DND-41 (cell line): ENCODE data around the gene FAM131C.

Source experiments
- ATAC-seq: fragments of 200-7000 bp; cut with Tn5 transposase; 3 replicates; pipeline ENCODE4 v1.9.1; 2021; ENCODE audit warnings: low read depth; ENCODE audit not compliant: insufficient read depth
- DNase-seq: peaks from one replicate; pipeline ENCODE4 v3.0.0-alpha.2; 2020
- H2AFZ ChIP-seq: 2 replicates; pipeline ENCODE4 v1.6.0; 2012; ENCODE audit warnings: low read depth, low read length
- H3K27ac ChIP-seq: 2 replicates; pipeline ENCODE4 v1.5.1; 2012; ENCODE audit warnings: low read length, inconsistent platforms
- H3K27me3 ChIP-seq: fragments of 200-600 bp; sonication (generic); 2 replicates; pipeline ENCODE4 v1.6.0; 2012; ENCODE audit warnings: low read length, mild to moderate bottlenecking, inconsistent platforms; ENCODE audit not compliant: insufficient read depth, poor library complexity
- H3K36me3 ChIP-seq: 2 replicates; pipeline ENCODE4 v1.5.1; 2012; ENCODE audit warnings: low read length, inconsistent platforms; ENCODE audit not compliant: insufficient read depth
- H3K4me1 ChIP-seq: 2 replicates; pipeline ENCODE4 v1.5.1; 2012; ENCODE audit warnings: mild to moderate bottlenecking, low read length; ENCODE audit not compliant: insufficient read depth
- H3K4me2 ChIP-seq: 2 replicates; pipeline ENCODE4 v1.6.0; 2012; ENCODE audit warnings: mild to moderate bottlenecking, moderate library complexity, low read length, inconsistent platforms; ENCODE audit not compliant: insufficient read depth
- H3K4me3 ChIP-seq, 2 experiments: fragments of 200-600 bp in 1 of 2; shearing (Covaris generic) in 1 of 2; 2 replicates each; pipeline ENCODE4 v1.5.1; 2012 to 2016; ENCODE audit warnings: inconsistent platforms in 2 of 2, low read length in 2 of 2, mild to moderate bottlenecking in 2 of 2, low read depth in 1 of 2, moderate library complexity in 1 of 2
- H3K79me2 ChIP-seq: 2 replicates; pipeline ENCODE4 v1.6.0; 2012; ENCODE audit warnings: low read length, inconsistent platforms; ENCODE audit not compliant: insufficient read depth
- H3K9ac ChIP-seq: 2 replicates; pipeline ENCODE4 v1.6.0; 2012; ENCODE audit warnings: low read depth, mild to moderate bottlenecking, inconsistent platforms, low read length, moderate library complexity
- H3K9me3 ChIP-seq: 2 replicates; pipeline ENCODE4 v1.5.1; 2012; ENCODE audit warnings: low read length, moderate library complexity, mild to moderate bottlenecking, inconsistent platforms; ENCODE audit not compliant: insufficient read depth, severe bottlenecking
- H4K20me1 ChIP-seq: 2 replicates; pipeline ENCODE4 v1.6.0; 2012; ENCODE audit warnings: low read length; ENCODE audit not compliant: insufficient read depth
- EZH2 ChIP-seq: IDR thresholded peaks from 3 replicates; pipeline ENCODE4 v1.6.1; 2012; ENCODE audit warnings: borderline replicate concordance, low read depth, mild to moderate bottlenecking, moderate library complexity, low read length, inconsistent platforms; ENCODE audit not compliant: severe bottlenecking
- TF ChIP-seq, protein P1 (sequence below): IDR thresholded peaks from 2 replicates; pipeline ENCODE4 v1.5.1; 2012; ENCODE audit warnings: borderline replicate concordance, low read length, moderate library complexity, mild to moderate bottlenecking; ENCODE audit not compliant: poor library complexity, severe bottlenecking; ENCODE audit errors: extremely low read depth

The FAM131C gene

GRCh38 chr1:16015491-16015890 is 58.0 kb downstream of the FAM131C start:
- H3K9me3 ChIP-seq, result no peaks in the 10 kb centered on the region
- H3K4me2 ChIP-seq, result no peak overlapping the region
- no peaks in the 10 kb centered on the region for H3K79me2 ChIP-seq
- TF ChIP-seq, protein P1, sequence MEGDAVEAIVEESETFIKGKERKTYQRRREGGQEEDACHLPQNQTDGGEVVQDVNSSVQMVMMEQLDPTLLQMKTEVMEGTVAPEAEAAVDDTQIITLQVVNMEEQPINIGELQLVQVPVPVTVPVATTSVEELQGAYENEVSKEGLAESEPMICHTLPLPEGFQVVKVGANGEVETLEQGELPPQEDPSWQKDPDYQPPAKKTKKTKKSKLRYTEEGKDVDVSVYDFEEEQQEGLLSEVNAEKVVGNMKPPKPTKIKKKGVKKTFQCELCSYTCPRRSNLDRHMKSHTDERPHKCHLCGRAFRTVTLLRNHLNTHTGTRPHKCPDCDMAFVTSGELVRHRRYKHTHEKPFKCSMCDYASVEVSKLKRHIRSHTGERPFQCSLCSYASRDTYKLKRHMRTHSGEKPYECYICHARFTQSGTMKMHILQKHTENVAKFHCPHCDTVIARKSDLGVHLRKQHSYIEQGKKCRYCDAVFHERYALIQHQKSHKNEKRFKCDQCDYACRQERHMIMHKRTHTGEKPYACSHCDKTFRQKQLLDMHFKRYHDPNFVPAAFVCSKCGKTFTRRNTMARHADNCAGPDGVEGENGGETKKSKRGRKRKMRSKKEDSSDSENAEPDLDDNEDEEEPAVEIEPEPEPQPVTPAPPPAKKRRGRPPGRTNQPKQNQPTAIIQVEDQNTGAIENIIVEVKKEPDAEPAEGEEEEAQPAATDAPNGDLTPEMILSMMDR, result no peak
- TF ChIP-seq EZH2, result no peak
- H3K36me3 ChIP-seq, result no peaks in the 10 kb centered on the region
- peaks cover 8% of the 10 kb centered on the region for H3K27me3 ChIP-seq
- no peak overlapping the region for H3K4me3 ChIP-seq
- H3K9ac ChIP-seq, result no peak overlapping the region
- H4K20me1 ChIP-seq, result peaks cover 6% of the 10 kb centered on the region; the same call in 1 of the 2 replicates
- H2AFZ ChIP-seq, result no peak overlapping the region
- DNase-seq, result no peak
- no peak for ATAC-seq
- no peaks in the 10 kb centered on the region for H3K4me1 ChIP-seq
- no peak overlapping the region for H3K27ac ChIP-seq

- Histone ChIP-seq H3K4me2 (no peak overlapping the region), H3K27ac (no peak overlapping the region)
Measured at GRCh38 chr1:16014509-16015482, 58.7 kb downstream of the FAM131C start.

GRCh38 chr1:16013908-16014258 is 59.6 kb downstream of the FAM131C start:
- no peaks in the 10 kb centered on the region for H3K79me2 ChIP-seq
- no peak overlapping the region for H3K27ac ChIP-seq
- DNase-seq (no peak), ATAC-seq (no peak)
- no peaks in the 10 kb centered on the region for H3K36me3 ChIP-seq
- H4K20me1 ChIP-seq, result 0 out of 2 replicates have a peak, but pooled peaks cover 10% of the 10 kb centered on the region
- no peak overlapping the region for H3K4me3 ChIP-seq
- no peak overlapping the region for H3K4me2 ChIP-seq
- TF ChIP-seq, protein P1, result no peak
- TF ChIP-seq EZH2, result no peak
- no peak overlapping the region for H2AFZ ChIP-seq
- no peaks in the 10 kb centered on the region for H3K9me3 ChIP-seq
- H3K4me1 ChIP-seq, result no peaks in the 10 kb centered on the region
- H3K27me3 ChIP-seq, result no peaks in the 10 kb centered on the region
- H3K9ac ChIP-seq, result no peak overlapping the region

More at GRCh38 chr1:16014509-16015482, 58.7 kb downstream of the FAM131C start:
- Histone ChIP-seq H3K79me2 (no peaks in the 10 kb centered on the region), H3K36me3 (no peaks in the 10 kb centered on the region), H3K4me3 (no peak overlapping the region), H3K9ac (no peak overlapping the region), H3K9me3 (no peaks in the 10 kb centered on the region), H4K20me1 (peaks cover 7% of the 10 kb centered on the region; the same call in 1 of the 2 replicates), H3K27me3 (peaks cover 1% of the 10 kb centered on the region), H2AFZ (no peak overlapping the region), H3K4me1 (no peaks in the 10 kb centered on the region)
- DNase-seq (no peak), ATAC-seq (no peak)
- no peak for TF ChIP-seq EZH2
- TF ChIP-seq, protein P1, result no peak
